Glomerular endothelial cell (primary cell): ENCODE results near the gene CFAP100. TPM values are rescaled to one million over a fixed set of nuclear protein-coding genes. Genes with fewer than 3 reads are reported as not detected.

Source experiments
- DNase-seq: peaks from one replicate; pipeline ENCODE4 v3.0.0-alpha.2; 2011; ENCODE audit warnings: low read depth, low spot score; ENCODE audit errors: extremely low read depth
- total RNA-seq: library from RNA; depleted of rRNA; stranded (reverse); fragments of >200 nt; gene quantifications from 2 replicates; pipeline ENCODE4 v1.2.3, GENCODE V29; 2015

The CFAP100 gene
- total RNA-seq, 1 donor from 2014 or later = not detected

GRCh38 chr3:126419886-126420786 lies 25.4 kb downstream of the CFAP100 start:
- no peak for DNase-seq

- DNase-seq = no peak
Observed at GRCh38 chr3:126421573-126422119, 26.9 kb downstream of the CFAP100 start.

- no peak for DNase-seq
Observed at GRCh38 chr3:126422121-126422520, 27.4 kb downstream of the CFAP100 start.

GRCh38 chr3:126422571-126423091 lies 27.9 kb downstream of the CFAP100 start:
- no peak for DNase-seq

GRCh38 chr3:126423191-126424038 lies 28.7 kb downstream of the CFAP100 start:
- no peak for DNase-seq

GRCh38 chr3:126424039-126424717 lies 29.5 kb downstream of the CFAP100 start:
- DNase-seq = no peak

- no peak for DNase-seq
Observed at GRCh38 chr3:126424751-126425150, 30.0 kb downstream of the CFAP100 start.

- no peak for DNase-seq
Observed at GRCh38 chr3:126431103-126431534, 36.4 kb downstream of the CFAP100 start.

GRCh38 chr3:126432361-126433104 lies 37.8 kb downstream of the CFAP100 start:
- no peak for DNase-seq

- DNase-seq = no peak
Observed at GRCh38 chr3:126433105-126433430, 38.4 kb downstream of the CFAP100 start.

GRCh38 chr3:126433496-126434263 lies 39.0 kb downstream of the CFAP100 start:
- no peak for DNase-seq

GRCh38 chr3:126434264-126434590 lies 39.5 kb downstream of the CFAP100 start:
- no peak for DNase-seq

- no peak for DNase-seq
Observed at GRCh38 chr3:126434931-126435411, 40.3 kb downstream of the CFAP100 start.

- DNase-seq = no peak
Observed at GRCh38 chr3:126435456-126436315, 41.0 kb downstream of the CFAP100 start.

GRCh38 chr3:126436826-126437717 lies 42.4 kb downstream of the CFAP100 start:
- no peak for DNase-seq

GRCh38 chr3:126438186-126438585 lies 43.5 kb downstream of the CFAP100 start:
- no peak for DNase-seq

- no peak for DNase-seq
Observed at GRCh38 chr3:126438746-126439145, 44.0 kb downstream of the CFAP100 start.
